IPS DF 4.7 (cell line): ENCODE data around the gene TBC1D14.
"Not testable (repeated sequence)": the region's sequence is repeated elsewhere in the genome, so short reads cannot be mapped to it uniquely, and the experiment has no call there.

Experiments used
- DNase-seq: peaks from one replicate; pipeline ENCODE4 v3.0.0-alpha.2; 2013; ENCODE audit warnings: low spot score; ENCODE audit errors: extremely low read depth

Gene TBC1D14

GRCh38 chr4:7076696-7077082, 167.1 kb downstream of the TBC1D14 start:
- no peak for DNase-seq

- DNase-seq = no peak
Observed at GRCh38 chr4:7077371-7077770, 167.7 kb downstream of the TBC1D14 start.

- no peak for DNase-seq
Observed at GRCh38 chr4:7078025-7078424, 168.4 kb downstream of the TBC1D14 start.

- not testable (repeated sequence) for DNase-seq
Observed at GRCh38 chr4:7079483-7079882, 169.9 kb downstream of the TBC1D14 start.

GRCh38 chr4:7079909-7080308, 170.3 kb downstream of the TBC1D14 start:
- not testable (repeated sequence) for DNase-seq
